UCSD-AML1 (cell line): ENCODE data around the gene FGF22.
"Not testable (repeated sequence)": the region's sequence is repeated elsewhere in the genome, so short reads cannot be mapped to it uniquely, and the experiment has no call there.

Experiments used
- DNase-seq: peaks from one replicate; lab custom pipeline; 2025; ENCODE audit not compliant: unreplicated experiment; lab: John Stamatoyannopoulos, UW

FGF22 gene

GRCh38 chr19:621819-622218 is 17.9 kb upstream of the FGF22 start:
- no peak for DNase-seq

- no peak for DNase-seq
Measured at GRCh38 chr19:622666-623065, 17.0 kb upstream of the FGF22 start.

GRCh38 chr19:623175-623916 is 16.3 kb upstream of the FGF22 start:
- DNase-seq = no peak

GRCh38 chr19:623974-624373 is 15.7 kb upstream of the FGF22 start:
- no peak for DNase-seq

DNA sequence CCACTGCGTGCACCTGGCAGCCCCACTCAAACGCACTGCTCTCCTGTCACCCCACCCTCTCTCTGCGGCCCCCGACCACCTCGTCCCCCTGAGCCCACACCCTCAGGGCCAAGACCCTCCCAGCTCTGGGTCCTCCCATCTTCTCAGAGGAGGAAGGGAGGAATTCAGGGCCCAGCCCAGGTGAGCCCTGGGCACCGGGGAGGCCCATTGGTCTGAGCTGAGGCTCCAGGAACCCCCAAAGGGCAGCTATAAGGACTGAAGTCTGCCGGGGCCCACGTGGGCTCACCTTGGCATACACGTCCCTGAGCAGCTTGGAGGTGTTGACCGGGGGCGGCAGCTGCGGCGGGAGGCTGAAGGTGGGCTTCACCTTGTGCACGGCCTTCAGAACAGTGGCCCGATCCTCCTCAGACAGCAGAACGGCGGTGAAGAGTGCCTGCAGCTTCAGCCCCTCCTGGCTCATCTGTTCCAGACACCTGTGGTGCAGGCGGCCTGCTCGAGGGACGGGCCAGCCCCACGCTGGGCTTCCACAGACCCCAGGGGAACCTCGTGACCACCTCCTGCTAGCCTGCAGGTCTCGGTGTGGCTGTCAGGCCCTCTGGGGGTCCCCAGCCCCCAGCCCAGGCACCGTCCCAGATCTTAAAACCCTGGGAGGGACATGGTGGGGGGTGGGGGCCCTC is 15.1 kb upstream of the FGF22 start:
- no peak for DNase-seq

GRCh38 chr19:625257-625656 is 14.4 kb upstream of the FGF22 start:
- no peak for DNase-seq

GRCh38 chr19:626566-626965 is 13.1 kb upstream of the FGF22 start:
- DNase-seq = not testable (repeated sequence)

GRCh38 chr19:628168-628567 is 11.5 kb upstream of the FGF22 start:
- no peak for DNase-seq

- not testable (repeated sequence) for DNase-seq
Measured at GRCh38 chr19:629515-629914, 10.2 kb upstream of the FGF22 start.

GRCh38 chr19:629961-630714 is 9.5 kb upstream of the FGF22 start:
- DNase-seq = no peak

GRCh38 chr19:632579-633067 is 7.1 kb upstream of the FGF22 start:
- peak; percentile 54 for DNase-seq

GRCh38 chr19:633068-633785 is 6.5 kb upstream of the FGF22 start, which contains the start of gene POLRMT:
Gene POLRMT (minus strand): TSS chr19:633537. CDS start chr19:633512, 25 bp downstream.
- peak; percentile 97 for DNase-seq

DNA sequence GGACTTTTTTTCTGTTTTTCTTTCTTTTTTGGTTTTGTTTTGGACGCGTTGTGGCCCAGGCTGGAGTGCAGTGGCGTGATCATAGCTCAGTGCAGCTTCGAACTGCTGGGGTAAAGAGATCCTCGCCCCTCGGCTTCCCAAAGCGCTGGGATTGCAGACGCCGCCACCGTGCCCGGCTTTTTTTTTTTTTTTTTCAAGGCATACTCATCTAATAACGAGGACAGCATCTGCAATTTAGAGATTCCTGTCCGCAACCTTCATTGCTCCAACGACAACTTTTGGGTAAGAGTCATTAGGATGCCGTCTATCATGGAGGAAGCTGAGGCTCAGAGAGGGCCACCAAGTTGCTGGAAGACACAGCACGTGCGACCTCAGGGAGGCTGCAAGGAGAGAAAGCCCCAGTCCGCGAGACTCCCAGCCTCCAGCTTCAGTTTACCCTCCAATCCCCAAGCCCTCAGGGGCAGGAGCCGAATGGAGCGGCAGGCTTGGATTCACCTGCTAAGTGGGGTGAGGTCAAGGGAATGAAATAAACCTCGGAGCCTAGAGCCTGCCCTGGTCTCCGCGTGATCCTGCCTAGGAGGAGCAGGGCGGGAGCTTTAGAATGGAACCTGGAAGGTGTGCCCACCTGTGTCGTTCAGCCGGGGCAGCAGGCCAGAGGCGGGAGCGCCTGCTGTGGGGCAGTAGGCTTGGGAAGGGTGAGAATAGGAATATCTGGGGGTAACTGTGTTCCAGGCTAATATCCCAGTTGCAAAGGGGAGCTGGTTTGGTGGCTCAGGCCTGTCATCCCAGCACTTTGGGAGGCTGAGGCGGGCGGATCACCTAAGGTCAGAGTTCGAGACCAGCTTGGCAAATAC is 5.7 kb upstream of the FGF22 start:
- no peak for DNase-seq

DNA sequence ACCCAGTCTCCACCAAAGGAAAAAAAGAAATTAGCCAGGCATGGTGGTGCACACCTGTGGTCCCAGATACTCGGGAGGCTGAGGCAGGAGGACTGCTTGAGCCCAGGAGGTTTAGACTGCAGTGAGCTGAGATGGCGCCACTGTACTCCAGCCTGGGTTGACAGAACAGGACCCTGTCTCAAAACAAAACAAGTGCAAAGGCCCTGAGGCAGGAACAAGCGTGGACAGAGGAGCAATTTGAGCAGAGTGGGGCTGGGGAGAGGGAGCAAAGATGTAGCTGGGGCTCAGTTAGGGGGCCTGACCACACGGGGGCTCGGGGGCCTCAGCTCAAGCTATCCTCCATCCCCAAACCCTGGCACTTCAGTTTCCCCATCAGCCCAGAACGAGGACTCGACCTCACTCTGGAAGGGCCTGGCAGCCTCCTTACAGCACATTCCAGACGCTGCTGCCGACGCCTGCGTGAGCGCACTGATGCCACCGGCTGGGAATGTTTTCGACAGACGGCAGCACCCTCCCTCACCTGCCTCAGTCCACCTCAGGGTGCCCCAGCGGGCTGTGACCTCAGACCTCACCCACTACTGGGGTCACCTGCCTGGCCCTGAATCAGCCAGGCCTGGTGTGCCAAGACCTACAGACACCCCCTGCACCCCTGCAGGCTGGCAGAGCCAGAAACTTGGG is 4.6 kb upstream of the FGF22 start:
- DNase-seq = no peak

DNA sequence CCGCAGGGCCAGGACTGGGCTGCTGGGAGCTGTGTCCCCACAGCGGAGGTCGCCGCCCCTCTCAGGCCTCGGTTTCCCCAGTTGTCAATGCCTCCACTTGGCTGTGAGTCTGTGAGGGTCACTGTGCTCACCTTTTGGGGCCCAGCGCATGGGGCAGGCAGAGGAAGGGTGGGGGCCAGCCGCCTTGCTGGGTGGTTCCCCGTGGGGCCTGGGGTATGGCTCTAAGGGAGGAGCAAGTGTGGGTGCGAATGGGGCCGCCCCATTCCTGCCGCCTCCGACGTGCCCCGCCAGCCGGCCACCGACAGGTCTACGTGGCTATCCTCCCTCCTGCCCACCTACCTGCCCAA is 800 bp upstream of the FGF22 start:
- DNase-seq = no peak

GRCh38 chr19:640161-640558 is 481 bp downstream of the FGF22 start:
- no peak for DNase-seq

DNA sequence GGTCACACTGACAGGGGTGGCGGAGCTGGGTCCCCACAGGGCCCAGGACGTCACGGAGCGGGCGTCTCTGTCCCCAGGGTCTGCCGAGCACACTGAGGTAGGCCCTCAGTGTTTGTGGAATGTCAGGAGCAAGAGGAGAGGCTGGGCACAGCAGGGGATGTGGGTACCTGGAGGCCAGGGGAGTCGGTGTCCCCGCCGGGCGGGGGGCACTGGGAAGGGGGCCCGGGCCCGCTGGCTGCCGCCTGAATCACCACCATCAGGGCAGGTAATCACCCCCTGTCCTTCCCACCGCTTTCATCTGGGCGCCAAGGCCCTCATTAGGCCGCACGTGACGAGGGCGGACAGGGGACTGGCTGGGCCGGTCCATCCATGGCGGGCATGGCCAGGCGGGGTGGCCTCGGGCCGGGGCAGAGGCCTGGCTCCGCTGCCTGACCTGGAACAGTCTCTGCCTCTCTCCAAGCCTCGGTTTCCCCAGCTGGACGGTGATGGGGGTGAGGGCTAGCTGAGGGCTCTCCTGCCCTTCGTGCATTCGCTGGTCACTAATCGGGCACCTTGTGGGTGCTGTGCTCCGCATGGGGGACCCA is 1.0 kb downstream of the FGF22 start:
- no peak for DNase-seq

GRCh38 chr19:641702-642101 is 2.0 kb downstream of the FGF22 start:
- DNase-seq = no peak
